GM12892 (cell line): Measurements from ENCODE around the gene MALRD1.

Source experiments
- POLR2A ChIP-seq: IDR thresholded peaks from 2 replicates; pipeline ENCODE4 v1.6.1; 2011; ENCODE audit warnings: low read depth, low read length, control low read depth
- TAF1 ChIP-seq: IDR thresholded peaks from 2 replicates; pipeline ENCODE4 v1.6.1; 2011; ENCODE audit warnings: low read depth, mild to moderate bottlenecking, control low read depth, low read length, borderline replicate concordance

DNA sequence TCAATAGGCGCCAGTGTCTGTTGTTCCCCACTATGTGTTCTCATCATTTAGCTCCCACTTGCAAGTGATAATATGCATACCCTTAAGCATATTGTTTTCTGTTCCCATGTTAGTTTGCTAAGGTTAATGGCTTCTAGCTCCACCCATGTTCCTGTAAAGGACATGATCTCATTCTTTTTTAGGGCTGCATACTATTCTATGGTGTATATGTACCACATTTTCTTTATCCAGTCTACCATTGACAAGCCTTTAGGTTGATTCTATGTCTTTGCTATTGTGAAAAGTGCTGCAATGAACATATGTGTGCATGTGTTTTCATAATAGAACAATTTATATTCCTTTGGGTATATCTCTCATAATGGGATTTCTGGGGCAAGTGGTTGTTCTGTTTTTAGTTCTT is 689.8 kb downstream of the MALRD1 start:
- TF ChIP-seq POLR2A (no peak), TAF1 (no peak)
